ENCODE data around the gene SPTBN2.

The SPTBN2 gene

GRCh38 chr11:66639066-66639813 lies 89.8 kb downstream of the SPTBN2 start:
- DNase-seq (ENCODE audit: low spot score), result no peak

DNA sequence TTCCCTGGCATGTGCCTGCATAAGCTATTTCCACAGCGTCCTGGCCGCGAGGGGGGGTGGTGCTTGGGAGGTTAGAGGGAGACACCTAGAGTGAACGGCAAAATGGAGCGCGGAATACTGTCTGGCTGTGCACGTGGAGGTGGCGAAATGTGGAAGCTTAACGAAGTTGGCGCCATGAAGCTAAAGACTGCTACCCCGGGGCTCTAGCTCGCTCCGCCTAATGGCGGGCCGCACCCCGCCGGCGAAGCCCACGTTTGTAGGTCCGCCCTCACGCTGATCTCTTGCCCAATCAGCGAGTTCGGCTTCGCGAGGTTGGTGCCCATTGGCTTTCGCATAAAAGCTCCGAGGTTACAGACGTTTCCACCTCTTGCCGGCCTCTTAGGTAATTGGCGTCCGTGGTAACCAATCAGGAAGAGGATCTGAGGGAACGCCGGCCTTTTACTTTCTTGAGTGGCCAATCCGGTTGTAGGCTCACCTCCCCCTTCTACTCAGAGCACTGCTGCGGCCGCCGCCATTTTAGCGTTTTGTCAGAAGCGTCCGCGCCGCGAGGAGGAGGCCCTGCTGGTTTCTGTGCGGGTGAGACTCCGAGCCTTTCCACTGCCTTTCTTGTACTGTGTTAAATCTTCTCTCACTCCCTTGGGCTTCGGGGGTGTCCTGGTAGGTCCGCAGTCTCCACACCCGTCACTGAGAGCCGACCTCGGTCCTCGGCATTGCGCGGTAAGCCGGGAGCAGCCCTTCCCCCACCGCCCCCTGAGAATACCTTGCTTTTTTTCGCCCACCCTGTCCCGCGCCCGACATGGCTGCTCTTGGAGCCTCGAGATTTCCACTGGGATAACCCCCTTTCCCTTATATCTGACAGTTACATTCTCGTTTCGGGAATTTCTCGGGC lies 90.6 kb downstream of the SPTBN2 start, which contains the start of gene RBM4:
Gene RBM4 (plus strand): TSS at position 527 of the 889 bp plus-strand sequence. CDS start 1,009 bp downstream, outside the sequence.
- peak; percentile 98 for DNase-seq (ENCODE audit: low spot score)

DNA sequence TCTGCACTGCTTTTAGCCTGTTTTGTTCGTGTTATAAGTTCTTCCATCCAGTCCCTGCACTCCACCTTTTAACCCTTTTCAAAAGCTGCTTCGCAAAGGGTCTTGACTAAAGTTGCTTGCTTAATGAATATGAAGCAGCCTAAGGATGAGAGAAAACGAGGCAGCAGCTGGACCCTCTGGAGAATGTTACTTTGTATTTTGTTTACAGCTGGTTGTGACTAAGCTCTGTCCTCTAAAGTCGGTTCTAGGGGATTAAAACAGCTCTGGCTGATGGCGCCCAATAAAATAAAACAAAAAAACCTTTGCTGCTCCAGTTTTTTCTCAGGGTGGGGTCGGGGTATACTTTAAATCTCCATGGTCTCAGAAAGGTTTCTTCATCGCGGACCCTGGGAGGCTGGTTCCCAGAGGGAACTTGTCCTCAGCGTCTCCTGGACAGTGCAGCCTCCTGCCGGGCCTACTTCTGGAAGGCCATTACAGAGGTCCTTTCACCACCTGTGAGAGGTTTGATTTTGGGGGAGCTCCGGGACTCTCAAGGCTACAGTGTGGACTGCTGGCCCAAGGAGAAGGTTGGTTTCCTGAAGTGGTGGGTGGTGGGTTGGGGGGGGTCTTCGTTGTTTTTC lies 91.3 kb downstream of the SPTBN2 start:
- no peak for DNase-seq (ENCODE audit: low spot score)

DNA sequence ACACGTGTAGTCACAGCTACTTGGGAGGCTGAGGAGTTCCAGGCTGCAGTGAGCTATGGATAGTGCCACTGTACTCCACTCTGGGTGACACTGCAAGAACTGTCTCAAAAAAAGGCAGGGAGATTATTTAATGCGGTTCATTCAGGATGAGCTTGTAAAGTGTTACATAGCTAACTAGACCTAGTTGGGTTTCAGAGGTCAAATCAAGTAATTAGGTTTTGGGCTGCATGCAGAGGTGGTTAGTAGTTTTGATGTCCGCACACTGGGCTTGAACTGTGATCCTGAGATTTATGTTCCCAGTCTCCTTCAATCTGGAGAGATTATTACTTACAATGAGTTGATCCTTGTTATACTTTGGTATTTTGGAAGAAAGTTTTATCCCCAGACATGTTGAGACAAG lies 92.6 kb downstream of the SPTBN2 start:
- no peak for DNase-seq (ENCODE audit: low spot score)
